ENCODE data around the gene ITFG2.

DNA sequence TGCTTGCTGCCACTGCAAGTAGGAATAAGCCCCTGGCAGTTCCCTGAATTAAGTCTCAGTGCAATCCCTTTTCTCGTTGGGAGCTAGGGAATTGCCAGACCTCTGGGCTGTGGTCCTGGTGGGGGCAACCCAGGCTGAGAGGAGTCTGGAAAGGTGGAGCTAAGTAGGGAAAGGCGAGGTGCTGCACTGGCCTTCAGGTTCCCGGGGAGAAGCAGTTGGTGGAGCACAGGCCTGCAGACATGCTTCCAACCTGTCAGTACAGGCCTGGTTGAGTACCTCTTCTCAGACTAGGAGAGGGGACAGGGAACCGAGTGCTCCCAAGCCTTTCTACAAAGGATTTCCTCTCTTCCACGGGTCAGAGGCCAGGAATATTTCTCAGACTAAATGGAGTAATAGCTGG, 20.9 kb downstream of the ITFG2 start:
- TF ChIP-seq, protein P1, sequence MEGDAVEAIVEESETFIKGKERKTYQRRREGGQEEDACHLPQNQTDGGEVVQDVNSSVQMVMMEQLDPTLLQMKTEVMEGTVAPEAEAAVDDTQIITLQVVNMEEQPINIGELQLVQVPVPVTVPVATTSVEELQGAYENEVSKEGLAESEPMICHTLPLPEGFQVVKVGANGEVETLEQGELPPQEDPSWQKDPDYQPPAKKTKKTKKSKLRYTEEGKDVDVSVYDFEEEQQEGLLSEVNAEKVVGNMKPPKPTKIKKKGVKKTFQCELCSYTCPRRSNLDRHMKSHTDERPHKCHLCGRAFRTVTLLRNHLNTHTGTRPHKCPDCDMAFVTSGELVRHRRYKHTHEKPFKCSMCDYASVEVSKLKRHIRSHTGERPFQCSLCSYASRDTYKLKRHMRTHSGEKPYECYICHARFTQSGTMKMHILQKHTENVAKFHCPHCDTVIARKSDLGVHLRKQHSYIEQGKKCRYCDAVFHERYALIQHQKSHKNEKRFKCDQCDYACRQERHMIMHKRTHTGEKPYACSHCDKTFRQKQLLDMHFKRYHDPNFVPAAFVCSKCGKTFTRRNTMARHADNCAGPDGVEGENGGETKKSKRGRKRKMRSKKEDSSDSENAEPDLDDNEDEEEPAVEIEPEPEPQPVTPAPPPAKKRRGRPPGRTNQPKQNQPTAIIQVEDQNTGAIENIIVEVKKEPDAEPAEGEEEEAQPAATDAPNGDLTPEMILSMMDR (conservative IDR thresholded peaks at IDR 0.05) = no peak
- TF ChIP-seq EZH2 (IDR thresholded peaks at IDR 0.05; ENCODE audit: low read depth) = no peak
